Stimulated activated CD8-positive, alpha-beta memory T cell treated with anti-CD3 and anti-CD28 coated beads, Interleukin-15, amount 100 ng/mL, for 4 hours (primary cell): ENCODE results near the gene RBM12.
A peak's percentile ranks its signal among the peaks of the same experiment; 100 is the strongest.
"Not testable (repeated sequence)": the region's sequence is repeated elsewhere in the genome, so short reads cannot be mapped to it uniquely, and the experiment has no call there.

Experiments used
- DNase-seq, 2 donors: peaks; one replicate each; pipeline ENCODE4 v3.0.0-alpha.2; 2020; ENCODE audit warnings: low read depth in 2 of 2

The RBM12 gene

DNA sequence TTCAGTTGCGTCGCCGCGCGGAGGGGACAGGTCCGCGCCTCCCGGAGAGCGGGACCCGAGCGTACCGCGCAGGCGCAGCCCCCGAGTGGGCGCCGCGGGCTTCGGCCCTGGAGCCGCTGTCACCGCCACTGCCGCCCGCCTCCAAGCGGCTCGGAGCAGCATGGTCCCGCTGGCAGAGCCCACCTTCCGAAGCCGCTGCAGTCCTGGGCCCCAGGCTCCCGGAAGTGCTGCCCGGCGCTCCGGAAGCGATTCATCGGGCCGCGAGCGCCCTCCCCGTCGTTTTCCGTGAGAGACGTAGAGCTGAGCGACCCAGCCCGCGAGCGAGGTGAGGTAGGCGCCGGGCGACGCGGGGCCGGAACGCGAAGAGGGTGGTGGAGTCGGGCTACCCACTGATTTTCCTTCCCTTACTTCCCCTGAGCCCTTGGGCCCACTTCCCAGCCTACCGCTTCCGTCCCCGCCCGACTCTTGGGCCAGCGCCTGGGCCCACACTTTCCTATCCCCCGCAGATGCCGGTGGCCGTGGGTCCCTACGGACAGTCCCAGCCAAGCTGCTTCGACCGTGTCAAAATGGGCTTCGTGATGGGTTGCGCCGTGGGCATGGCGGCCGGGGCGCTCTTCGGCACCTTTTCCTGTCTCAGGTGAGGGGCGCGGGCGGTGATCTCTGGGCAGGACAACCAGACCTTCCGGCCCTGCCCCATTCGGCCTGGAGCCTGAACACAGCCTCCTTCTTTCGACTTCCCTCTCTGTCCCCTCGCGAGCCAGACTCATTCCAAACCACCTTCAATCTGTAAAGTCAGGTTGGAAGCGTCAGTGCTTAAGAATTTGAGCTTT lies 34.6 kb upstream of the RBM12 start, which contains the start of the genes NFS1 and ROMO1:
Gene NFS1, minus strand, starts transcription at position 226 of the 830 bp plus-strand sequence. Its CDS starts 64 bp downstream, at position 162.
Gene ROMO1, plus strand, starts transcription at position 279 of the 830 bp plus-strand sequence. Its CDS starts 228 bp downstream, at position 507.
- DNase-seq, result peak; percentile 63 to 71

DNA sequence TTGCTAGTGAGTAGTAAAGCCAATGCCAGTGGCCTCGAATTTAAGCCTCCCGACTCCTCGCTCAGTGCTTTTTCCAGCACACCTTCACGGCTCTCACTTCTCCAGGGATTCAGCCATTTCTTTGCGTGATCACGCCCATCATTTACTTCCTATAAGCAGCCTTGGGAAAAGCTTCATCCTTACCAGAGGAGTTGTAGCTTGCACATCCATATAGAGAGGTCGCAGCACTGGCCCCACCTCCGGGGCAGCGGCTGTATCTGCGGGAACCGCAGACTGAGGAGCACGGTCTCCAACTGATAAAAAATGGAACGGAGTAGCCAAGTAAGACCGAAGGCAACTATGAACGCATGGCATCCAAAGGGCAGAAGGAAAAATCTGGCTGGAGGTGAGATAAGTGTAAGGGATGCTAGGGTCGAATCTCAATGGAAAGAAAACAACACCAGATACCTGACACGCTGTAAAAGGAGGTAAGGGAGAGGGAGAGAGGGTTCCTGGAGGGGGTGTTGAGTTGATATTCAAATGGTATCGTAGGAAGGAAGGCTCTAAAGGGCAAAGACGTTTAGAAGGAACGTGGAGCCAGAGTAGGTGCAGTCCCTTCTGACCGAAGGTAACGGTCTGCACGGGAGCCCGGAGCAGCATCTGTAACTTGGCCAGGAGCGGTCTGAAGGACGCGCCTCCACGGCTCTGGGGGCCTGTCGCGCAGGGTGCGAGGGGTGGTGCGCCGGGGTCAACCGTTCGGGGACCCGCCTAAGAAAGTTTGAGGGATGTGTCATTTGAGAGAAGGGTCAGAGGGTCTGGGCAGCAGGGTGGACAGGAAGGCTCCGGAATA lies 33.8 kb upstream of the RBM12 start:
- no peak for DNase-seq

DNA sequence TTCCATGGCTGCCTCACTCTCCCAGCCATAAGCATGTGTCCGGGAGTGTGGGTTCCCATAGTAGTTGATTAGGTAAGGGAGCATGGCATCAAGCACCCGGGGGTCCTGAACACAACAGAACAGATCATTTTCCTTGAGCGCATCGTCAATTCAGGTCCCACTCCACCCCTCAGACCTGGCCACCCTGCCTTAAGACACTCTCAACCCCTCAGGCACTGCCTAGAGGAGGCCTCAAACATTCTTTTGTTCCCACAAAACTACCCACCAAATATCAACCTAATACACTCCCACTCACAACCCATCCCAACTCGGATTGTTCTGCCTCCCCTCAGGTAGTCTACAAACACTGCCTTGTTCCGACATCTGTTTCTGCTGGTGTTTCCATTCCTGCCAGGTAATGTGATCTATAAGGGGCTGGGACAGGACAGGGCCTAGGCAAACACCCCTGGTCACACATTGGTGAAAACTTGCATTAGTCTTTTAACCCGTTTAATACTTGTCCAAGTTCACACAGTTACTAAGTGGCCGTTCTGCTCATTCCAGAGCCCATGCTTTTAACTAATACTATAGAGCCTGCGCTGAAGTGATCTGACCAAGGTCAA lies 33.1 kb upstream of the RBM12 start:
- no peak for DNase-seq

DNA sequence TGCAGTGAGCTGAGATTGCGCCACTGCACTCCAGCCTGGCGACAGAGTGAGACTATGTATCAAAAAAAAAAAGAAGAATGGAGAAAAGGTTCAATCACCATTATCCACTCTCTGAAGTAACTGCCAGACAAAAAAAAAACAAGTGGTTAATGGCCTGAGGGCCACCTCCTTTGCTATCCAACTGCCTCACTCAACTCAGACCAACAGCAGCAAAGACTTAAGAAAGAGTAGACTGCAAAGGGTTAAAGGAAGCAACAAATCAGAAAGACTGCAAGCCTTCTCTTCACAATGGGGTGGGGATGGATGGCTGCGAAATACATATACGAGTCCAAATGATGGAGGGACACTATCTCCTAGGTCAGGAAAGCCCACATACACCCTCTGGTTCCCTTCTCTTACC lies 31.3 kb upstream of the RBM12 start:
- no peak for DNase-seq

DNA sequence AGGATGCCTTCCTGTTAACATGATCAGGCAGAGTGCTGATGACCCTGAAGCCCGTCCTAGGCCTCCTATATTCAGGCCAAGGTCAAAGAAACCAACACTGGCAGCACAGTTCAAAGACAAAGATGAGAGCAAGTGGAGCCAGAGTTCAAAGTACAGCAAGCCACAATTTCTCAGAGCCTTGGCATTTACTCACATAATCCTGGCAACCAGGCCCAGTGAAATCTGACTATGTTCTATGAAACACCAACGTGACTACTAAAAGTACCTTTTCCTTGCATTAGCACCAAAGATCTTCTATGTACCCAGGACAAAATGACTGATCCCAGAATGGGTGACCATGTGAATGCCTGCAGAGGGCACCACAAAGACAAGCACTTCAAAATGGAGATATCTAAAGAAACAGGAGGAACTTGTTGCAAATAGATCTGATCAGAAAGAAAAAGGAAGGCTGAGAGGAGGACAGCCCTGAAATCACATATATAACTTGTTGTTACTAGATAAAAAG lies 30.6 kb upstream of the RBM12 start:
- DNase-seq, result no peak

DNA sequence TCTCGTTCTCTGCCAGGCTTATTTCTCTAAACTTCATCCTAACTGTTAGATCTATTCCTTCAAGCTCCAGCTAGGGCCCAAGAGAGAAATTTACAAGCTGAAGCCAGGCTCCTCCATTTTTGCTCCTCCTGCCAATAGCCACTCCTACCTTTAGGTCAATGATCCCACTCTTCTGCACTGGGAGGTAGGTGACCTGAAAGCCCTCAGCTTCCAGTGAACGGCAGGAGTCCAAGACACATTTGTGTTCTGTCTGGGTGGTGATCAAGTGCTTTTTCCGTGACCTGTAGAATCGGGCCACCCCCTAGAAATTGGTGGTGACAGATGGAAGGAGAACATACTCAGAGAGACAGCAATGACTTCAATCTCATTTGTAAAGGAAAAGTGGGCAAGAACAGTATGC lies 25.6 kb upstream of the RBM12 start:
- DNase-seq, result no peak

DNA sequence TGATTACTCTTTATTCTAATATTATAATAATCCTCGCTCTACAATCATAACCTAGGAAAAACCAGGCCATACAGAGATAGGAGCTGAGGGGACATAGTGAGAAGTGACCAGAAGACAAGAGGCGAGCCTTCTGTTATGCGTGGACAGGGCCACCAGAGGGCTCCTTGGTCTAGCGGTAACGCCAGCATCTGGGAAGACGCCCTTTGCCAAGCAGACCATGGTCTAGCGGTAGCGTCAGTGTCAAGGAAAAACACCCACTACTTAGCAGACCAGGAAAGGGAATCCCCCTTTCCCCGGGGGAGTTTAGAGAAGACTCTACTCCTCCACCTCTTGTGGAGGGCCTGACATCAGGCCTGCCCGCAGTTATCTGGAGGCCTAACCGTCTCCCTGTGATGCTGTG lies 22.2 kb upstream of the RBM12 start:
- DNase-seq, result not testable (repeated sequence)

DNA sequence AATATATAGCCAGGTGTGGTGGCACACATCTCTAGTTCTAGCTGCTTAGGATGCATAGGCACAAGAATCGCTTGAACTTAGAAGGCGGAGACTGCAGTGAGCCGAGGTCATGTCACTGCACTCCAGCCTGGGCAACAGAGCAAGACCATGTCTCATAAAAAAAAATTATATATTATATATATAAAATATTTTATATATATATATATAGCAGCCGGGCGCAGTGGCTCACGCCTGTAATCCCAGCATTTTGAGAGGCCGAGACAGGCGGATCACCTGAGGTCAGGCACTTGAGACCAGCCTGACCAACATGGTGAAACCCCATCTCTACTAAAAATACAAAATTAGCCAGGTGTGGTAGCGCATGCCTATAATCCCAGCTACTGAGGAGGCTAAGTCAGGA lies 20.7 kb upstream of the RBM12 start:
- not testable (repeated sequence) for DNase-seq

DNA sequence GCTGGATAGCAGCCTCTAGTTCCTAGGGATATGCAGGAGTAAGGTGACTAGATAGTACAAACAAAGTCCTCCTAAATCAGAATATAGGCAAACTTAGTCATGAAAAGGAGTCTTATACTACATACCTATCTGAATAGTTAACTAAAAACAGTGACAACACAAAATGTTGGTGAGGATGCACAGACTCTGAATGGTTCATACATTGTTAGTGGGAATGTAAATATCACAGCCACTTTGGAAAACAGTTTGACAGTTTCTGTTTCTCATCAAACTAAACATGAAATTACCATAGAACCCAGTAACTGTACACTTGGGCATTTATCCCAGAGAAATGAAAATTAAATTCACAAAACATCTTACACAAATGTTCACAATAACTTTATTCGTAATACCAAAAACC lies 17.3 kb upstream of the RBM12 start:
- DNase-seq, result no peak

DNA sequence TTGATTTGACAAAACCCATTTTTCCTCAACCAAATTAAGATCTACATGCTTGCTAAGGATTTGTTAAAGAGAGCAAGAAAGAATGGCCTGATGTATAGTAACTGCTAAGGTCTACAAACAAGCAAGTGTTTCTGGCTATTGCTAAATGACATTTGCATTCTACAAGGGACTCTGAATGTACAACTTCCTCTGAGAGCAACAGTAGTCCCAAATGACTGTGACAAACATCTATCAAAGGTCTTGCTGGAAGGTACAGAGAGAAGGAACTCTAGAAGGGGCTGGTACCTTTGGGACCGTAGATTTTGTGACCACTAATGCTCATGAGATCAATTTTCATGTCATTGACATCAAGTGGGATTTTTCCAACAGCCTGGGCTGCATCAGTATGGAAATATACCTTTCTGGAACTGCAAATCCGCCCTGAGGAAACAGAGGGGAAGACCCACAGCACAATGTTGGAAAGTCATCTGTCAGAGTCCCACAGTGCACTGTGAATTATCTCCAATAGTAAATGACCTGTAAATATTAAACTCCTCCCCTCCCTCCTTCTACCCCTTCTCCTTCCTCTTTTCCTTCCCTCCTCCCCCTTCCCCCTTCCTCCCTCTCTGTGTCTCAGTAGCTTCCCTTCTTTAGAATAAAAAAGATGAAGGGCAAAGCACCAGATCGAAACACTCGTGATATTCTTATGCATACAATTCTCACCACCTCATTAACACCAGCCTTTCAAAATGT lies 15.9 kb upstream of the RBM12 start:
- DNase-seq, result no peak

DNA sequence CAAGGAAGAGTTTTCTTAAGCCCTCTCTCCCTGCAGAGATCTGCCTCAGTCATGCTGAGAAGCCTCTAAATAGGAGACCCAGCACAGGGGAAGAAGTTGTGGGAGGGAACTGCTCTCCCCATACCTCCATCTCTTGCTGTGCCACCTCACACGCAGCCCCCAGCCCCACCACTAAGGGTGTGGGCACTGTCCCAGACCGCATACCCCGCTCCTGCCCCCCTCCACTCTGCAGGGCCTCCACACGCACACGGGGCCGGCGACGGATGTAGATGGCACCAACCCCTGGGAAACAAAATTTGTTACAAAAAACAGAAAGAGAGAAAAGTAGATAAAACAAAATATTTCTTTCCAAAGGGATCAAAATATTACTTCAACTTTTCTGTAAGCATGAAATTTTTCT lies 10.2 kb upstream of the RBM12 start:
- DNase-seq, result no peak

DNA sequence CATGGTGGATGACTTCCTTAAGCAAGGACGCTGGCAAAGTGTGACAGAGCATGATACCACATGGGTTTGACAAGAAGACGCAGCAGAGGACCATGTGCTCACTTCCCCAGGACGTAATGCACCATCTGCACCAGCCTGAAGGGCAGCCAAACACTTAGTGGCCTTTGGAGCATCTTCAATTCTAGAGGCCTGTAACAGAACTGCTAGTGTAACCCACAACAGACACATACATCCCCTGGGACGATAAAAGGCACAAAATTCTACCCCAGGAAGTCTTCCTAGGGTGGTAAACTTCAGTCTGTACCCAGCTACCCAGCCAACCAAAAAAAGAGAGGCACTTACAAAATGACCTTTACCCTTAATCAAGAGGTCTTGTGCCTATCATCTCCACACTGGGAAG lies 9.2 kb upstream of the RBM12 start:
- DNase-seq, result no peak

DNA sequence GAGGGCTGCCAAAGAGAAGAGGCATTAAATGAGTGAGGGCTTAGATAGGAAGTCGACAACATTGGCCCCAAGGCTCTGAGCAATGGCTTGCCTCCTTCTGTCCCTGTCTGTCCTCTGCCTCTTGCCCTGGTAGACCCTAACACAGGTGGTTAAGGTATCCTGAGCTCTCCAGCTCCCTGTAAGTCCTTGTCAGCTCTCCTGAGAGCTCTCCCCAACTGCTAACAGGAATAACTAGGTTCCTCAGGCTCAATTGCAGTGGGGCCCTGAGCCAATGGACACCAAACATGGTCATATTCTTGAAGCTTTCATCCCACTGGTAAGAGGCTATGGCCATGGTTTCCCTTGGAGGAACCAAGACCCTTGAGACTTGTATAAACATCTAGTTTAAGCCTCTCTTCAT lies 5.0 kb upstream of the RBM12 start:
- DNase-seq, result no peak

DNA sequence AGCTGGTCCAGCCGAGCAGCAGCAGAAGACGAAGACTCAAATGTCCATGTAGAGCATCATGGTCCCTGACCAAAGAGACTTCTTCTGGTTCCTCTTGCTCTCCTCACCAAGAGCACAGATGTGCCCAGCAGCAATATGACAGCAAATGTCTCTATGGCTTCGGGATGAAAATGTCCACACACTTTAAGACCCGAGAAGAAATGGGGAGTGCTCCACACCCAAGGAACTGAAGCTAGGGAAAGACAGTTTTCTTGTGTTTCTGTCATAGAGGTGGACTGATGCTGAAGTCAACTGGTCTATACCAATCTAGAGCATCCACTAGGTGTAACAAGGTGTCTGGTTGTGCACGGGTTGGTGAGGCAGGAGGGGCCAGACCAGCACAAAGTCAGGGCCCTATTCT lies 4.5 kb upstream of the RBM12 start:
- DNase-seq, result no peak

DNA sequence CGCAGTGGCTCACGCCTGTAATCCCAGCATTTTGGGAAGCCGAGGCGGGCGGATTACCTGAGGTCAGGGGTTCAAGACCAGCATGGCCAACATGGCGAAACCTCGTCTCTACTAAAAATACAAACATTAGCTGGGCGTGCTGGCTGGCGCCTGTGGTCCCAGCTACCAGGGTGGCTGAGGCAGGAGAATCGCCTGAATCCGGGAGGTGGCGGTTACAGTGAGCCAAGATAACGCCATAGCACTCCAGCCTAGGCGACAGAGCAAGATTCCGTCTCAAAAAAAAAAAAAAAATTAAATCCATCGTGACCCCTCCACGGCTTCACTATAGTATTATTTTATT lies 1.2 kb upstream of the RBM12 start:
- DNase-seq, result no peak

DNA sequence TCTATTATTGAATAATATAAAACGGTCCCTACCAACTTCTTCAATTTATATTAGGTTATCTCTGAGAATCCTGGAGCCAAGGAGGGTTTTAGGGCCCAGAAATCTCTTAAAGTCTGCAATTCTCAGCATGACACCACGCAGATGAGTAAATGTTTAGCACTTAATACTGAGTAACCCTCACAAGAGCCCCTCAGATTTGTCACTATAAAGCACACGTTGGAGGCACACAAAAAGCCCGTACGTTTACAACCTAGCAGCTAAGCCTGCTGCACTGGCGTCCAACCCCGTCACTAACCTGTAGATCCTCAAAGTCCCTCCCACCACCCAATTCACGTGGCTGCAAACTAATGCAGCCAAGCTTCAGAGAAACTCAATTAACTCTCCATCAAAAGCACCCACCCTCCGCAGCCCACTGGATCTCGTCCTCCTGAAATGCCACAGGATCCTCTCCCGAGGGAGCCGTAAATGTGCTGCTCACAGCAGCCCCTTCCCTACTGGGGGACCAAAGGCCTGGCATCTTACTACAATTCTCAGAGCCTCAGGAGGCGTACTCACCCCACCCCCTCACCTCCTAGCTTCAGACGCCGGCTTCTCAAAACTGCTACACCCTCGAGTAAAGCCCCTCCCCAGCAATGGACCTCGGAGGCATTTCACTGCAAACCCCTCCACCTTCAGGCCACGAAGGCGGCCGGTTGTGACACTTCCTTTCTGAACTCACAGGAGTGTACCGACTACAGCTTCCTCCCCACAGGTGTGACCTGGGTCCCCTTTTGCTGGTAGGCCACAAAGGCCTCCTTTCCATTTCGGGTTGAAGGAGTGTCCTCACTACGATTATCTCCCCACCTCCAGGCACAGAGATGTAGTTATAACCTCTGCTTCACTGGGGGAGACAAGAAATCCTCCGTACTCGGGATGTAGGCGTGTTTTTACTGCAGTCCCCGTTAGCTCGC lies 909 bp downstream of the RBM12 start:
- peak; percentile 31 to 43 for DNase-seq

DNA sequence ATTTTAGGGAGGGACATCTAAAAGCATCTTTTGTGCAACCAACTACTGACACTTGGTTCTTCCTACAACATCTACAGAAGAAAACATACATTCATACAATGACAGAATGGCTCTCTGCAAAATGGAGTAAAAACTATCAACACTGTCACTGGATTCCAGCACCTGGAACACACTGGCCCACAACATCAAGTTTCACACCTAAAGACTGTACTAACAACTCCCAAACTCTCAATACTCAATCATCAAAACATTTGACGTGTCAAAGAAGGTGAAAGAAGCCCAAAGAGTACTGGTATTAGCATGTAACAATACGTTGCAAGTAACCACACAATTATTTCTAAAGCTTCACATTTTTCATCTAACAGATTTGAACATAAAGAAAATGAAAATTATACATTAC lies 2.1 kb downstream of the RBM12 start:
- DNase-seq, result no peak

DNA sequence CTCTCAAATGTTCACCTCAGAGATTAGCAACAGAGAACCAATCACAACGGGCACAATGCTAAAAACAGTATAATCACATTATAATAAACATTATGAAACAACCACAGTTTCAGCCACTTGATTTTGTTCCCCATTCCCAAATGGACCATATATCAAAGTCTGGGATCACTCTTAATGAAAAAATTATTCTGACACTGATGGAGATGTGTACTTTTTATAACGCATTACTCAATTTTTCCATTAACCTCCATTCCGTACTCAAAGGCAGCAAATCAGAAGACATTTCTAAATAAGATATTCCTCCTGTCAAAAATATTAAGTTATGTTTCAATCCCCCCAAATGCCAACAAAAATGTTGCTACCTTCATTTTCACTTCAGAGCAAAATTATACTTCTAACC lies 2.8 kb downstream of the RBM12 start:
- DNase-seq, result no peak

DNA sequence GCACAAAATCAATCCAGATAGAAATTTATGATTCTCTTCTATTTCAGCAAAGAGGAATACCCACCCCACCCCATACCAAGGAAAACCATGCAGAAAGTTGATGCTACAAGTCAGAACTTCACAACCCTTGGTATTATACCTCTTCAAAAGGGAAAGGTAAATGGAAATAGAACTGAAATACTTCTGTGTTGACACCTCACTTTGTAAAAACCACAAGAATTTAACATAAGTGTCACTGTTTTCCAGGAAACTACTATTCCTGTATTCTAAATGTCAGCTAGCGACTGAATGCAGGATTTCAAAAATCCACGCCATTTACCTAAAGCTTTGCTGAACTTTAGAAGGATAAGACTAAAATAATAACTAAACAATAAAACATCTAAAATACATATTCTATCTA lies 3.6 kb downstream of the RBM12 start:
- no peak for DNase-seq

DNA sequence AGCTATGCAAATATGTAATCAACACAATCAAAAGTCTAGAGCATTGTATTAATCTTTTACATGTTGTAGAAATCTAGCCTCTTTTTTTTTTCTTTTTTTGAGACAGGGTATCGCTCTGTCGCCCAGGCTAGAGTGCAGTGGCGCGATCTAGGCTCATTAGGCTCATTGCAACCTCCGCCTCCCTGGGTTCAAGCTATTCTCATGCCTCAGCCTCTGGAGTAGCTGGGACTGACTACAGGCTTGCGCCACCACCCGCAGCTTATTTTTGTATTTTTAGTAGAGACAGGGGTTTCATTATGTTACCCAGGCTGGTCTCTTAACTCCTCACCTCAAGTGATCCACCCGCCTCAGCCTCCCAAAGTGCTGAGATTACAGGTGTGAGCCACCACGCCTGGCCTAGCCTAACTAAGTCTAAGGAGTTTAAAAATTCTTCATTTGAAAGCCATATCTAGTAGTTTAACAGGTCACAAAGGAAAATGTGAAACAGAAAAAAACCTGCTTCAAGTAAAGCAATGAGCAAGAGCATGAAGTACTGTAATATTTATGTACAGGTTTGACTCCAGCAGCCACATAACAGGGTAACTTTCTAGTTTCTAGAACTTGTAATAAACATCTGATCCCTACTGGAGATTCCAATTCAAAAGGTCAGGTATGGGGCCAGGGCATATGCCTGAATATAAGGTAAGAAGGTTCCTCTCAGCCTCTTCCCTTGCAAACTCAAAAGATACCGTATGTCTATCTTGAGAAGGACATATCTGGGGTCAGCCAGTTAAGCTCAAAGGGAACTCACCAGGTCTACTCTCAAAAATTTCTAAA lies 4.4 kb downstream of the RBM12 start:
- DNase-seq, result no peak
